ENCODE measurements around the gene C16orf89.
A peak's percentile ranks its signal among the peaks of the same experiment; 100 is the strongest.
"Not testable (repeated sequence)": the region's sequence is repeated elsewhere in the genome, so short reads cannot be mapped to it uniquely, and the experiment has no call there.

The C16orf89 gene

DNA sequence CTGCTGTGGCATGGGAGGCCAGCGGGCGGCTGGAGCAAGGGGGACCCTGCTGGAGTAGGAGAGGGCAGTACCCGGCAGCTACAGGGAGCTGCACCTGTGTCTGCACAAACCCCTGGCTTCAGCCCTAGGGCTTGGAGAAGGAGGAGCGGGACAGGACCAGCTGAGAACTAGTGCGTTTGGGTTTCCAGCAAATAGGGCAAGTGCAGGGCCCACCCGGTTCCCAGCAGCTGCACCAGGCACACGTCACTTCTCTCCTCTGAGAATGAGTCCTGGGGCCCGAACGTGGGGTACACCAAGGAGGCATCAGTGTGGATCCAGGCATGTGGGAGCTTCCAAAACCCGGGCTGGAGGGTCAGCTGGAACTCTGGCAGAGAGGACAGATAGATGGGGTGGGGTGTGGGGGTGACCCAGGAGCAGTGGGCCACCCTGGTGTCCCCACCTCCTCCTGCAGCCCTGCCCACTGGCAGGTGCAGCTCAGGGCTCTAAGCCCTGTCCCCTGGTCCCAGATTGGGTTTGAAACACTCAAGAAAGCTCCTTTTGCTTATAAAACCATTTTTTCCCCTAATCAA, 5.6 kb downstream of the C16orf89 start:
- no peak for DNase-seq (ENCODE audit: low read depth)

DNA sequence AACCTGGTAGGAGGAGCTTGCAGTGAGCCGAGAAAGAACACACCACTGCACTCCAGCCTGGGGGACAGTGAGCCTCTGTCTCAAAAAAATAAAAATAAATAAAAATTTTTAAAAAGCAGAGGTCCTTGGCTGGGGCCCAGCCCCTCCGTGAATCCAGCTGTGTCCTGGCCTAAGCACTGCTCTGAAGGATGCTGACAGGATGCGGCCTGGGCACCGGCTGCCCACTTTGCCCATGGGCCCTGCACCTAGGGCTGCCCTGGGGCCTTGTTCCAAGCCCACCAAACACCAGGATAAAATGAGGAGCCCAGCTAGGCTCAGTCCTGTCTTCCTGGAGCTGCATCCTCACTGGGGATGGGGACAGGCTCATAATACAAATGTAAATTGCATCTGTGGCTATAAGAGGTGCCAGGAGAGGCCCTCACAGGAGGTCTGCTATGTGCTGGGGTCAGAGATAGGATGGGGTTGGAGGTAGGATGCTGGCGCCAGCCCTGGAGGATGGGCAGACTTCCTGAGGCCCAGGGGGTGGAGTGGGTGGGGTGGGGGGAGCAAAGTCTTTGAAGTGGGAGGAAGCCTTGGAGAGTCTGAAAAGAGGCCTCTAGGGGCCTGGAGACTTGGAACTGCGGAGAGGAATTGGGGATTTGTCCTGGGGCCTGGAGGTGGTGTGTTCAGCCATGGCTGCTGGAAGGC, 6.2 kb downstream of the C16orf89 start:
- DNase-seq (ENCODE audit: low read depth) = no peak

DNA sequence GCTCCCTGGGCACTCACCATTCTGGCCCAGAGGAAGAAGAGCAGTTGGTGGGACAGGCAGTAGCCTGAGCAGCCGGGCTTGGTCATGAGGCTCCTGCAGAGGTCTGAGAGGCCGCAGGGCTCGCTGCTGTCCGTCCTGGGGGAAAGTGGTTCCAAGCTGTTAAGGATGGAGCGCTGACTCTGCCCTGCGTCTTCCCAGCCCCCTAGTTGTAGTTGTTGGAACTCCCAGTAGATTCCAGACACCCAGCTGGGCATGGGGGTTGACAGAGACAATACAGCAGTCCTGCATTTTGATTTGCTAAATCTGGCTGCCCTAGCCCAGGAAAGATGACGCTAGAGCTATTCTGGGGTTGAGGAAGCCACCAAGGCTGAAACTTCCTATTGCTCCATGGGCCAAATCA, 7.3 kb downstream of the C16orf89 start:
- DNase-seq (ENCODE audit: low read depth) = no peak

DNA sequence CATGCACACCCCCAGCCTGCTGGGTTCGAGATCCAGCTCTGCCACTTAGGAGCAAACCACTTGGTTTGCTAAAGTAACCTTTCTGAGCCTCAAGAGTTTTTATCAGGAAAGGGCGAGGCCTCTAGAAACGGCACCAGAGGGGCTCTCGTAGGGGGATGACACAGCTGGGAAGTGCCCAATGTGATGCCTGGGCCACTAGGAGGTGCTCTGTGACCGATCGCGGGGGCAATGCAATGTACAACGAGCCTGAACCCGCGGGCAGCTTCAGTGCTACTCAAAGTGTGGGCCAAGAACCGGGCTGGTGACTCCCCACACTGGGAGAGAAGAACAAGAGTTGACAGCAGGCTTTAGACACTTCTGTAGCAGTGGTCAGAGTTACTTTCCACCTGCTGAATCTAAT, 9.4 kb downstream of the C16orf89 start:
- peak; percentile 24 for DNase-seq (ENCODE audit: low read depth)

DNA sequence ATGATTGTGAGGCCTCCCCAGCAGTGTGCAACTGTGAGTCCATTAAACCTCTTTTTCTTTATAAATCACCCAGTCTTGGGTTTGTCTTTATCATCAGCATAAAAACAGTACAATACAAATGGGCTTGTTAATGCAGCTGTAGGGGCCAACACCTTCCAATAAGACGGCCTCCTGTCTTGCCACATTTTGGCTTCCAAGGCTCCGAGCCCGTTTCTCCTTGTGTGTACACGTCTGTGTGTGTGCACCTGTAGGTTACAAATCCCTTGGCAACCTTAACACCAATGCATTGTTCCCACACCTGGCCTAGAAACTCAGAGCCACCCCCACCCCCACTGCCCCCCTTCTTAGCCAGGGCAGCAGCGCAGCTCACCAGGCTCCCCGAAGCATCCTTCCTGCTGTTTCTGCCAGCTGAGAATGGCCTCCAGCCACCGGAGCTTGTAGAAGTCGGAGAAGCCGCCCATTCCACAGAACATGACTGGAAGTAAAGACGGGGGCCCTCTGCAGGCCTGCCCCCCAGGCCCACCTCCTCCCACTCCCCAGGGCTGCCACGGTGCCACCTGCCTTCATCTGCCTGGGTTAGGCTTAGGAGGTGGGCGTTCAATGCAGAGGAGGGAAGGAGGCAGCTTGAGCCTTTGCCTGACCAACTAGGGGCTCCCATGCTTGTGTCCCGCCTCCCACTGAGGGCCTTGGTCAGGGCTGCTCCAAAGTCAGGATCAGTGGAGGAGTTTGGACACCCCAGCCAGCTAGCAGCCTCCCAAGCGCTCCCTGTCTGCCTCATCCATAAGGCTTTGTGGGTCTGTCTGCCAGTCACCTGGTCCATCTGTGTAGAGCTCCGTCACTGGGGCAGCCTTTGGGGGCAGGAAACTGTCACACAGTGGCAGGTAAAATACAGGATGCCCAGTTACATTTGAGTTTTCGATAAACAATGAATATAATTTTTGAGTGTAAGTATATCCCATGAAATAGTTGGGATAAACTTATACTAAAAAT, 10.6 kb downstream of the C16orf89 start:
- DNase-seq (ENCODE audit: low read depth) = no peak

DNA sequence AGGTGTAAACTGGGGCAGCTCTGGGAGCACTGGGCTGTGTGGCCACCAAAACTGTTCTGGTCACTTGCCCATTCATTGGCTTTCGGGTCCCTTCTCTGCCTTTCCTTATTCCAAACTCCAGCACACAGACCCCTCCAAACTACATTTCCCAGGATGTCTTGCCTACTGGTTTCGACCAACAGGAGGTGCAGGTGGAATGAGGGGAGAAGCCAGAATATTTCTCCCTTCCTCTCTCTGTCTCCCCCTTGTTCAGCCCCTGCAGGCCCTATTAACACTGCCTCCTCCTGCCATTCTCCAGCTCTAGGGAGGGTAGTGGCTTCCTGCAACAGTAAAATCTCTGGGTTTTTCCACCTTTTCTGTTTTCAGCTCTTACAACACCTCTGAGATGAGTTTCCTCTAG, 18.8 kb downstream of the C16orf89 start:
- no peak for DNase-seq (ENCODE audit: low read depth)

DNA sequence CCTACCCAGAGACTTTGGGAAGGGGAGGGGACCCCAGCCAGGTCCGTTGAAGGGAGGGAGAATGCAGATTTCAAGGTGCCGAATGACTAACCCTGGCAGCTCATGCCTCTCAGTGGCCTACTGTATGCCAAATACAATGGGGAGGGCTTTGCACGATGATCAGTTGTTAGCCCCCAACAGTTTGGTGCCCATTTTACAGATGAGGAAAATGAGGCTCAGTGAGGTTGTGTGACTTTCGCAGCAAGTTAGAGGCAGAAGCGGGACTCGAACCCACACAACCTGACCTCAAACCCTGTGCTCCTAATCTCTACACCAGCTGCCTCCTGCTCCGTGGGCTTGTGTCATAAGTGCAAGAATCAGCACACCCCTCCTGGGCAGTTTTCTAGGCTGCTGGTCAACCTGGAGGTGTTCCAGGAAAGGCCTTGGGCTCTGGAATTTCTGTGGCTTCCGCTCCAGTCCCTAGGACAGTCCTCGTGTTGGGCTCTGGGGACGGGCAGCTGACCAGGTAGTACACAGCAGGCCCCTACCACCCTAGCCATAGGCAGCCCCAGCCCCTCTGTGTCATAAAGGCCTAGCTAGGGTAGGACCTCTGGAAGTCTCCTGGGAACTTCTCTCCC, 20.1 kb downstream of the C16orf89 start:
- no peak for DNase-seq (ENCODE audit: low read depth)

DNA sequence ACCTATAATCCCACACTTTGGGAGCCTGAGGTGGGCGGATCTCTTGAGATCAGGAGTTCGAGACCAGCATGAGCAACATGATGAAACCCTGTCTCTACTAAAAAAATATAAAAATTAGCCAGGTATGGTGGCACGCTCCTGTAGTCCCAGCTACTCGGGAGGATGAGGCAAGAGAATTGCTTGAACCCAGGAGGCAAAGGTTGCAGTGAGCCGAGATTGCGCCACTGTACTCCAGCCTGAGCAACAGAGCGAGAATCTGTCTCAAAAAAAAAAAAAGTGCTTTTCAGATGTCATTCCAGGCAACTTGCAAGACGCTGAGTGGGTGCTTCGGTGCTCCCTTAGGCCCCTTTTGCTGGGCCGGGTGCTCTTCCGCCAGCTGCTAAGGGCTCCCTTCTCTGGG, 21.2 kb downstream of the C16orf89 start:
- DNase-seq (ENCODE audit: low read depth) = not testable (repeated sequence)

DNA sequence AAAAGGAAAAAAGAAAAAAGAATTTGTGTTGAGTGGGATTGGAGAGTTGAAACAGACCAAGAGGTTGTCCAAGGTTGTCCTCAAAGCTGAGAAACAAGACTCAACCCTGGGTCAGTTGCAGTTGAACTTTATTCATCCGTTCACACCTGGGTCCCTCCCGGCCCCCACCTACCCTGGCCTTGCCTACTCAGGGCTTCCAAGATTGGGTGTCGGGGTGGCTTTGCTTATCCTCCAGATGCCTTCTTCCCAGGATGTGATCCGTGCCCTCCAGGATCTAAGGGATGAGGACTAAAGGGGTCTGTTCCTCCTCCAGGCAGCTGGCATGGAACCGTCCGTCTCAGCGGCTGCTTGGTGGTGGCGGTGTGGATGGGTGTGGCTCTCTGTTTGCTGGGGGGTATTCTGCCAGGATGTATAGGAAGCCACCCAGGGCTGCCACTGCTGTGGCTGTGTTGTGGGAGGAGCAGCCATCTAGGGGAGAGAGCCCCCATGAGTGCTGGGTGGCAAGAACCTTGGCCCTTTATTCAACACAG, 21.7 kb downstream of the C16orf89 start:
- no peak for DNase-seq (ENCODE audit: low read depth)

DNA sequence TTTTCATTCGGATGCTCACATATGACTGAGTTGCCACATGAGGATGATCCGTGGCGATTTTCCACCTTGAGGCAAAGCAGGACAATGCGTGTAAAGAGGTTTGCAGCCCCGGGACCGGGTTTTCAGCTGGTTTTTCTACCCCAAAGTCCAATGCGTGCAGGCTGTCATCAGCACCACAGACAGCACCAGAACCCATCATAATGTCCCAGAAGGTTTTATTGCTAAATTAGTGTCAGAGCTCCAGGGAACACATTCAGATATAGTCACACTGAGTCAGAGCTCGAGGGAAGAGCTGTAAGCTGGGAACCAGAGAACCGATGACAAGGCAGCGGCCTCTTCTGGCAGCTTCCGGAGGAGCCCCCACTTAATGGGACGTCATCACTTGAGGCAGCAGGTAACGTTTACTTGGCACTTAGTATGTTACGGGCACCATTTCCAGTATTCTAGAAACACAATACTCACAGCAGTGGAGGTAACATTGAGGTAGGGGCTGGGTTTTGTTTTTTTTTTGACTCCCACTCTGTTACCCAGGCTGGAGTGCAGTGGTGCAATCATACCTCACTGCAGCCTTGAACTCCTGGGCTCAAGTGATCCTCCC, 23.1 kb downstream of the C16orf89 start:
- DNase-seq (ENCODE audit: low read depth) = no peak

DNA sequence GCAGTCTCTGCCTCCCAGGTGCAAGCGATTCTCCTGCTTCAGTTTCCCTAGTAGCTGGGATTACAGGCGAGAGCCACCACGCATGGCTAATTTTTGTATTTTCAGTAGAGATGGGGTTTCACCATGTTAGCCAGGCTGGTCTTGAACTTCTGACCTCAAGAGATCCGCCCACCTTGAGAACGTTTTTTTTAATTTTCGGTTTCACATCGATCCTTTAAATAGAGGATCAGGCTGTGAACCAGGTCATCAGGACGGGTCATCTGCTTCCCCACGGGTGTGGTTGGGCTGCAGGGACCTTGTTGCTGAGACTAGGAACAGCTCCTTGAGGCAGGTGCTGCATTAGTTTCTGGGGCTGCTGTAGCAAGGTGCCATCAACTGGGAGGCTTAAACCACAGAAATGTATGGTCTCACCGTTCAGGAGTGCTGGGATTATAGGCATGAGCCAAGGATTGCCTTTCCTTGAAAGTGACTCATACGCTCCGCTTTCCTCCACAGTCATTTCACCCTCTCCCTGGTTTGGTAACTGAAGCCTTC, 24.1 kb downstream of the C16orf89 start:
- DNase-seq (ENCODE audit: low read depth) = no peak

DNA sequence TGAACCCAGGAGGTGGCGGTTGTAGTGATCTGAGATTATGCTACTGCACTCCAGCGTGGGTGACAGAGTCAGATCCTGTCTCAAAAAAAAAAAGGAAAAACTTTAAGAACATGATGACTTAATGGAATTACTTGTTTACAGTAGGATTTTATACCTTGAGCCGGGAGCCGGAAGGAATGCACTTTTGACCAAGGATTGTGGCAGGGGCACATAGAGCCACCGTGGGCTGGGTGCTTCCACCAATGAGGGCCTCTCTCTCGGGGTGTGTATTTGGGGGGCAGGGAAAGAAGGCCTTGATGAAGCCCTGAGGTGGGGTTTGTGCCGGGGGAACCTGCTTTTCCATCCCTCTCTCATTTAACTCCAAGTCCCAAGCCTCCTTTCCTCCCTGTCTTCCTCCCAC, 25.3 kb downstream of the C16orf89 start:
- no peak for DNase-seq (ENCODE audit: low read depth)

DNA sequence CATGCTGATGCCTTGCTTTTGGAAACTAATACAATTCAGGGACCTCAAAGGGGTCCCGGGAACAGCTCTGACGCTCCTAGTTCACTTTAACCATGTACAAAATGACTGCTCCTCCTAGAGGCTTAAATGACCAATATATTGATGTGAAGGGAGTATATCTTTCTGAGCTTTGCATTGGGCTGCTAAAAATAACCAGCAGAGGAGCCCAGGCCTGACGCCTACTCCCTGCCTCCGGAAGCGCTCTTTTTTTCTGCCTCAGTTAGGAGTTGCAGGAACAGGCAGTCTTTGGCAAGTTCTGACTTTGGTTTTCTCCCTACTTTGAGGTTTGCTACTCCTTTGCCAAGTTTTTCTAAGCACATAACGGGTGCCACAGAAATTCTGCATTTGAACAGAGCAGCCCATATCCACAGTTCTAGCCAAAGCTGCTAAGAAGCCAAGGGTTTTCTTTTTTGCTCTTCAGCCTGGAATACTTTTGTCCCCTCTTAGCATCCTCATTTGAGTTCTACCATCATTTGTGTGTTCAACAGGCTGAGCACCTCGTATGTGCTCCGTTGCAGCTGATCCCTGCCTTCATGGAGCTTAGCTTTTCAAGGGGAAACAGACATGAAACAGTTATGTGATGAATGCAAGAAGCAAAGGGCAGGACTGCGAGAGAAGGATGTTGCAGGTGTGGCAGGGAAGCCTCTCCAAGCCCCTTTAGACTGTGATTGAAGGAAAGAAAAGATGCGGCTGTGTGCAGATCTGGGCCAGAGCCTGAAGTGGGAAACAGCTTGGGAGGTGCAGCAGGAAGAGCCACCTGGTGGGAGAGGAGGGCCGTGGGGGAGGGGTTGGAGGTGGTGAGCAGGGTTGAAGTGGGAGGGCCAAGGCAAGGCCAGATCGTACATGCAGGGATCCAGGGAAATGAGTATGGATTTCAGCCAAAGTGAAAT, 29.3 kb downstream of the C16orf89 start:
- DNase-seq (ENCODE audit: low read depth) = no peak

DNA sequence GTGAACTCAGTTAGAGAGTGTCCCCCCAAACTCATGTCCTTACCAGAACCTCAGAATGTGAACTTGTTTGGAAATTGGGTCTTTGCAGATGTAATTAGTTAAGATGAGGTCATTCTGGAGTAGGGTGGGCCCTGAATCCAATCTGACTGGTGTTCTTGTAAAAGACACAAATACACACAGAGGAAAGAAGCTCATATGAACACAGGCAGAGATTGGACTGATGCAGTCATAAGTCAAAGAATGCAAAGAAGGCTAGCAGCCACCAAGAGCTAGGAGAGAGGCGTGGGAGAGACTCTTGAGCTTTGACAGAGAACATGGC, 29.9 kb downstream of the C16orf89 start:
- DNase-seq (ENCODE audit: low read depth) = no peak

DNA sequence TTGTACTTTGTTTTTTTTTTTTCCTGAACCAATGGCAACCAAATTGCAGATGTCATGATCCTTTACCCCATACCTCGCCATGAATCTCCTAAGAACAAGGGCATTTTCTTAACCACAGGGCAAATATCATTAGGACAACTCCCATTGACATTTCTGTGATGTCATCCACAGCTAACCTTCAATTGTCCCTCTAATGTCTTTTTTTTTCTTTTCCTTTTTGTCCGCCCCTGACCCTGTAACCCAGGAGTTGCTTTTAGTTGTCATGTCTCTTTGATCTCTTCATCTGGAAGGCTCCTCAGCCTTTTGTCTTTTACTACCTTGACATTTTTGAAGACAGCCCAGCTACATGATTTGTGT, 31.6 kb downstream of the C16orf89 start:
- DNase-seq (ENCODE audit: low read depth) = no peak

DNA sequence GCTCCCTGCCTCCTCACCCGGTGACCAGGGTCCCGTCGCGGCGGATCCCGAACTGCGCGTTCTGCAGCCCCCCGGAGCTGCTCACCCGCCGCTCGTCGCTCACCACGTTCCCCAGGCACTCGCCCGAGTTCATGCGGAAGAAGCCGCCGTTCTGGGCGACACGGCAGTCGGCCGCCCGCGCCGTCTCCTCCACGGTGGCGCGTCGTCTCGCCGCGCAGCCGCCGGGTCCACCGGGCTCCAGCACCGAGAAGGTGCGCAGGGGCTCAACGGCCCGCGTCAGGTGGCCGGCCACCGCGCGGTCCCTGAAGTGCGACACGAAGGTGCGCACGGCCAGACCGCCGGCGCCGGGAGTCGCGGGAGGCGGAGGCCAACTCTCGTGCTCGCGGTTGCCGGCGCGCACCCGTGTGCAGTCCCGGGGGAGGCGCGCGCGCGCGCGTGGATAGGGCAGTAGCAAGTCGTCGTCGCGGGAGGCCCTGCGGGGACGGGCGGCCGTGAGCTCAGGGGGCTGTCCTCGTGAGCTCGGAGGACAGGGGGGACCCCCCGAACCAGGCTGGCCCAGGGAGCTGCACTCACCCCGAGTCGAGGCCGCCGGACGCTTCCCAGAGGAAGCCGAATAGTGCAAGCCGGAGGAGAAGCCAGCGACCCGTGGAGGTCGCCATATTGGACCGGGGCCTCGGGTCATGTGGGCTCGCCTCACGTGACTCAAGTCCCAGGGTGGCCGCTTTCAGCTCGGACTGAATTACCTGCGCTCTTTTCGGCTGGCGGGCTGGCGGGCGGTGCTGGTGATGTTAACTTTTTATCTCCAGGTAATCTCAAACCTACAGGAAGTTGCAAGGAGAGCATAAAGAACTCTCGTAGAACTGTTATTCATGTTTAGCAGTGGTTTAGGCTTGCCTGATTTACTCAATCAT, 32.2 kb downstream of the C16orf89 start, which contains the start of gene NAGPA:
Gene NAGPA, minus strand, starts transcription at position 680 of the 911 bp plus-strand sequence. Its CDS starts 21 bp downstream, at position 659.
- DNase-seq (ENCODE audit: low read depth) = peak; percentile 73

DNA sequence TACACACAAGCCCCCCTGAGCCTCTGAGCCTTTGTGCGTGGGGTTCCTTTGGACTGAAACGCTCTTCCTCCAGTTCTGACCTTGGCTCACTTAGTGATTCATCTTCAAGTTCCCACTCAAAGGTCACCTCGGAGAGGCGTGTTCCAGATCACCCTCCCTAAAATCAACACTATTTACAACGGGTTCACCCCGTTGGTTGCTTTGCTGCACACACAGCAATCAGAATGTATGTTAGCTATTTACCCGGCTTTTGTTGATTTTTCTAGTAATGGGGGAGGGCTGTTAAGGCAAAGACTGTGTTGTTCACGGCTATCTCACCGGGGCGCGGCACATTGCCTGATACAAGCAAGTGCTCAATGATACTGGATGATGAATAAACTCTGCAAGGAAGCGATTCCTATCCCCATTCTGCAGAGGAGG, 33.0 kb downstream of the C16orf89 start:
- no peak for DNase-seq (ENCODE audit: low read depth)

DNA sequence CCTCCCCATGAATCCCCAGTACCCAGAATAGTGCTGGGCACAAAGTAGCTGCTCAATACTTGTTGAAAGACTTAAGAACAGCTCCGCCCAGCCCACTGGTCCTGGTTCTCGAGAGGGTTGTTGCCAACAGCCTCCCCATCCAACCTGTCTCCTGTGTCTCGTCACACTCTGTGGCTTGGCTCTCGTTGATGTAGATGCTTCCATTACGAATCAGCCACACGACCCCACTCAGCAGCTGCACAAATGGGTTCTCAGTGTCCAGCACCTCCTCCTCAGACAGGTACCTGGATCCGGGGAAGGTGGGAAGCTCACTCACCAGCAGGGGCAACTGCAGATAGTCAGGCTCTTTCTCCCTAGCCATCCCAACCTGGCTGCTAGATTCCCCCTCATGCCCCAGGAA, 34.2 kb downstream of the C16orf89 start:
- DNase-seq (ENCODE audit: low read depth) = no peak

DNA sequence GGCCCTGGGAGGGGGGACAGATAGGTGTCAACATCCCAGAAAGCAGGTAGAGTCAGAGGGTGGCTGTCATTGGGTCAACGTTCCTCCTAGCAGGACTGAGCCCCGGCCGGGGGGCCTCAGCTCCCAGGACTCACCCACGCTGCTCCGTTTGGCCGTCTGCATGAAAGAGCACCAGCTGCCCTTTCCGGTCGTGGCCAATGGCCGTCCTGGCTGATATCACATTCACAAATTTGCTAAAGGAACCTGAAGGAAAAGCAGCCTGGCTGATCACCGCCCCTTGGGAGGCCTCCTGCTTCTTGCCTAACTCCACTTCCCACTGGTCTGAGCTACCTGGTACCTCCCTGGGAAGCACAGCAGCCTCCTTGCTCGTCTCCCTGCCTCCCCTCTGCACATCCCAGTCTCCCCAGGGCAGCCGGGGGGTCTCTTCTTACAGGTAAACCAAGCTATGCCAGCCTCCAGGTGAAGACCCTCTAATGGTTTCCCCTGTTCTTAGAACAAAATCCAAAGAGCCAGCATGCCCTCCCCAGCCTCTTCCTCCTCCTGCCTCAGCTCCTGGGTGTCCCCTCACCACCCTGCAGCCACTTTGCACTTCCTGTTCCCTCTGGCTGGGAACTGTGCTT, 35.4 kb downstream of the C16orf89 start:
- DNase-seq (ENCODE audit: low read depth) = no peak
